A549 (cell line): ENCODE results near the gene FBLL1.

Experiments used
- CTCF ChIP-seq: fragments of >200 bp; sonication (Bioruptor Twin); formaldehyde crosslinking; IDR thresholded peaks from 3 replicates; pipeline ENCODE4 v1.5.1; 2016
- JUNB ChIP-seq: fragments of >200 bp; sonication (Bioruptor Twin); formaldehyde crosslinking; IDR thresholded peaks from 2 replicates; pipeline ENCODE4 v1.6.1; 2016

- TF ChIP-seq CTCF (no peak), JUNB (no peak)
These were observed 48.5 kb upstream of the FBLL1 start for GRCh38 chr5:168480601-168481000.
